A673 (cell line): ENCODE data around the gene CD9. TPM values are rescaled to one million over a fixed set of nuclear protein-coding genes. Genes with fewer than 3 reads are reported as not detected.

Source experiments
- BruUV-seq: library from RNA; stranded (reverse); fragments of 400-500 nt; replicated peaks from 2 replicates; lab custom pipeline; 2021; lab: Mats Ljungman, UMichigan
- CTCF ChIA-PET: fragments of 300-600 bp; sonication (Branson Sonifier 250); formaldehyde crosslinking; loops from one replicate; lab custom pipeline; 2022; ENCODE audit warnings: antibody characterized with exemption; lab: Charles Lee
- POLR2A ChIA-PET: fragments of 300-600 bp; sonication (Branson Sonifier 250); formaldehyde crosslinking; loops from one replicate; lab custom pipeline; 2022; ENCODE audit warnings: antibody characterized with exemption; ENCODE audit not compliant: low non-redundant PET; lab: Charles Lee
- DNase-seq: peaks from one replicate; pipeline ENCODE4 v3.0.0-alpha.2; 2015; ENCODE audit warnings: low spot score
- H3K27ac ChIP-seq: fragments of 200-600 bp; sonication (generic); 2 replicates; pipeline ENCODE4 v1.5.1; 2016; ENCODE audit warnings: mixed run types, low read depth, mild to moderate bottlenecking, mixed read lengths, antibody characterized with exemption, low read length; ENCODE audit not compliant: poor library complexity, severe bottlenecking
- H3K27me3 ChIP-seq: fragments of 200-600 bp; sonication (generic); replicated peaks from 2 replicates; pipeline ENCODE4 v1.6.1; 2017; ENCODE audit warnings: mixed run types, low read depth, mild to moderate bottlenecking, mixed read lengths, antibody characterized with exemption, low read length; ENCODE audit not compliant: insufficient read depth, poor library complexity
- H3K36me3 ChIP-seq: fragments of 200-600 bp; sonication (generic); 2 replicates; pipeline ENCODE4 v1.6.1; 2016; ENCODE audit warnings: mixed run types, mild to moderate bottlenecking, mixed read lengths, antibody characterized with exemption, low read length; ENCODE audit not compliant: insufficient read depth, poor library complexity, severe bottlenecking
- H3K4me1 ChIP-seq: fragments of 200-600 bp; sonication (generic); 2 replicates; pipeline ENCODE4 v1.6.1; 2017; ENCODE audit warnings: mixed run types, mild to moderate bottlenecking, mixed read lengths, antibody characterized with exemption, low read length; ENCODE audit not compliant: insufficient read depth, poor library complexity, severe bottlenecking
- H3K4me3 ChIP-seq: fragments of 200-600 bp; sonication (generic); 2 replicates; pipeline ENCODE4 v1.5.1; 2016; ENCODE audit warnings: low read depth, mixed run types, mild to moderate bottlenecking, mixed read lengths, low read length; ENCODE audit not compliant: poor library complexity, severe bottlenecking
- H3K9me3 ChIP-seq: fragments of 200-600 bp; sonication (generic); 2 replicates; pipeline ENCODE4 v1.6.1; 2016; ENCODE audit warnings: mixed run types, low read depth, mild to moderate bottlenecking, mixed read lengths, antibody characterized with exemption, low read length; ENCODE audit not compliant: poor library complexity, severe bottlenecking
- EZH2 ChIP-seq: fragments of 200-600 bp; sonication (generic); IDR thresholded peaks from 2 replicates; pipeline ENCODE4 v1.6.1; 2017; ENCODE audit warnings: borderline replicate concordance, low read depth, mild to moderate bottlenecking, mixed read lengths, antibody characterized with exemption, low read length; ENCODE audit not compliant: poor library complexity, severe bottlenecking
- intact Hi-C: fragments of 100-400 bp; cut with micrococcal nuclease; formaldehyde crosslinking; loops from one replicate; pipeline ENCODE4 v1.10.0; 2022; ENCODE audit not compliant: unreplicated experiment
- total RNA-seq: library from RNA; stranded (reverse); gene quantifications from 2 replicates; pipeline ENCODE4 v1.2.3, GENCODE V29; 2021
- TF ChIP-seq, protein P1 (sequence below): fragments of 300-800, 200-600 bp; sonication (generic); conservative IDR thresholded peaks from 2 replicates; pipeline ENCODE4 v1.5.1; 2017; ENCODE audit warnings: low read depth, mild to moderate bottlenecking, antibody characterized with exemption, low read length, moderate library complexity, mixed read lengths

CD9 gene
- total RNA-seq, 1 experiment from 2014 or later, result 2.8 TPM

DNA sequence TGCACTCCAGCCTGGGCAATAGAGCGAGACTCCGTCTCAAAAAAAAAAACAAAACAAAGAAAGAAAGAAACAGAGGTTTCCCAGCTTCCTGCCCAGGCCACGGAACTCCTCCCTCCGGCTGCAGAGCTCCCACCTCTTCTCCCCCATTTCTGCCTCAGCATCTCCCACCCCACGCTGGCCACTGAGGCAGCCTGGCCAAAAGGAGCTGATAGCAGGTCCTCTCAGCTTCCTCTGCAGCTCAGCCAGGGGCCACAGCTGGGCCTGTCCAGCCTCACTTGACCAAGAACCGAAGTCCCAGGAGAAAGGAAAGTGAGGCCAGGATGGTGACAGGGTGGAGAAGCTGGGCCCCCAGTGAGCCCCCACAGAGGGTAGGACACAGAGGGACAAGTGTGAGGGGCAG is 33.4 kb upstream of the CD9 start:
- CTCF ChIA-PET, result interaction anchor here (0.7 kb wide), 1 partner anchor 27 kb away, joined by 5 read pairs; no protein-coding TSS in a partner anchor

DNA sequence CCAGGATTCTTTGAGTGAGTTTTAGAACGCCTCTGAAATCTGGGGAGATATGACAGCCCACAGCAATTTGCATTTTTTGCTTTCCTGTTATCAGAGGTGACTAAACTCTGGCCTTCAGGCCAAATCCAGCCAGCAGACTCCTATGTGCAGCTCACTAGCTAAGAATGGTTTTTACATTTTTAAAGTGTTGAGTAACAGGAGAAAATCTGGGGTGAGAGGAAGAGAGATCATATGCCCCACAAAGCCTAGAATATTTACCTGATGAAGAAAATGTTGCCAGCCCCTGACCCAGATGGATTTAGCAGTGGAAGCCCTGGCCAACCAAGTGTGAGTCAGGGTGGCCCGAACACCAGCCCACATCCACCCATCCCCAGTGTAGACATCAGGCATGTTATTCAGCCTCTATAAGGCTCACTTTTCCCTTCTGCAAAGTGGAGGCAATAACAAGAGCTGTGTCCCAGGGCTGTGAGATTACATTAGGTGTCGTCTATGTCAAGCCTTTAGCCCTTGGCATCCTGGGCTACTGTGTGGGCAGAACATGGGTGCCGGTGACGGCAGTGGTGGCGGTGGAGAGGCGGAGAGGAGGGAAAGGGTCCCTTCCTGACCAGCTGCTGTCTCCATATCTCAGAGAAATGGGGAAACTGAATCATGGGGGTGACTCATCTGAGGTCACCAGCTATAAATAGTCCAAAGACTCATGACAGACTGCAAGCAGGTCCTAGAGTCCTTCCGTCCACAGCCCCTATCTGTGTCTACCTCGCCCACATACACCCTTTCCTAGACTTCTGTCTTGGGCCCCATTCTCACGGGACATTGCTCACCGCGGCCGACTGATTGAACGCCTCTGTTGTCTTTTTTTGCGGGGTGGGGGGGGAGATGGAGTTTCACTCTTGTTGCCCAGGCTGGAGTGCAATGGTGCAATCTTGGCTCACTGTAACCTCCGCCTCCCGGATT is 32.6 kb upstream of the CD9 start:
- intact Hi-C loops, result no loop called here
- no peaks in the 10 kb centered on the region for H3K9me3 ChIP-seq
- no peak for DNase-seq
- BruUV-seq, result no TSS peak
- ChIA-PET POLR2A (no interaction called here), CTCF (interaction anchor here (0.7 kb wide), 1 partner anchor 26 kb away, joined by 5 read pairs; no protein-coding TSS in a partner anchor)
- H3K4me1 ChIP-seq, result no peaks in the 10 kb centered on the region
- H3K36me3 ChIP-seq, result no peaks in the 10 kb centered on the region
- H3K4me3 ChIP-seq, result no peak overlapping the region
- H3K27me3 ChIP-seq, result no peaks in the 10 kb centered on the region
- H3K27ac ChIP-seq, result no peak overlapping the region
- TF ChIP-seq, protein P1, sequence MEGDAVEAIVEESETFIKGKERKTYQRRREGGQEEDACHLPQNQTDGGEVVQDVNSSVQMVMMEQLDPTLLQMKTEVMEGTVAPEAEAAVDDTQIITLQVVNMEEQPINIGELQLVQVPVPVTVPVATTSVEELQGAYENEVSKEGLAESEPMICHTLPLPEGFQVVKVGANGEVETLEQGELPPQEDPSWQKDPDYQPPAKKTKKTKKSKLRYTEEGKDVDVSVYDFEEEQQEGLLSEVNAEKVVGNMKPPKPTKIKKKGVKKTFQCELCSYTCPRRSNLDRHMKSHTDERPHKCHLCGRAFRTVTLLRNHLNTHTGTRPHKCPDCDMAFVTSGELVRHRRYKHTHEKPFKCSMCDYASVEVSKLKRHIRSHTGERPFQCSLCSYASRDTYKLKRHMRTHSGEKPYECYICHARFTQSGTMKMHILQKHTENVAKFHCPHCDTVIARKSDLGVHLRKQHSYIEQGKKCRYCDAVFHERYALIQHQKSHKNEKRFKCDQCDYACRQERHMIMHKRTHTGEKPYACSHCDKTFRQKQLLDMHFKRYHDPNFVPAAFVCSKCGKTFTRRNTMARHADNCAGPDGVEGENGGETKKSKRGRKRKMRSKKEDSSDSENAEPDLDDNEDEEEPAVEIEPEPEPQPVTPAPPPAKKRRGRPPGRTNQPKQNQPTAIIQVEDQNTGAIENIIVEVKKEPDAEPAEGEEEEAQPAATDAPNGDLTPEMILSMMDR, result no peak

More for the DNA sequence above, 33.4 kb upstream of the CD9 start:
- no peak for DNase-seq
- TF ChIP-seq EZH2, result no peak
- TF ChIP-seq, protein P1, result no peak
- Histone ChIP-seq H3K27ac (no peak overlapping the region), H3K4me3 (no peak overlapping the region), H3K27me3 (no peaks in the 10 kb centered on the region), H3K4me1 (no peaks in the 10 kb centered on the region), H3K9me3 (no peaks in the 10 kb centered on the region), H3K36me3 (no peaks in the 10 kb centered on the region)
- intact Hi-C loops, result no loop called here
- no TSS peak for BruUV-seq
- POLR2A ChIA-PET, result no interaction called here

- Histone ChIP-seq H3K27ac (no peak overlapping the region), H3K27me3 (no peaks in the 10 kb centered on the region), H3K4me1 (no peaks in the 10 kb centered on the region), H3K36me3 (no peaks in the 10 kb centered on the region), H3K4me3 (no peak overlapping the region), H3K9me3 (no peaks in the 10 kb centered on the region)
- no peak for TF ChIP-seq EZH2
- TF ChIP-seq, protein P1, result no peak
- ChIA-PET POLR2A (no interaction called here), CTCF (no interaction called here)
- BruUV-seq, result no TSS peak
- no peak for DNase-seq
- intact Hi-C loops, result no loop called here
Observed at GRCh38 chr12:6171409-6172015, 28.7 kb upstream of the CD9 start.
